GM18867 (cell line): ENCODE results near the gene TEX14.
"Not testable (repeated sequence)": the region's sequence is repeated elsewhere in the genome, so short reads cannot be mapped to it uniquely, and the experiment has no call there.

ENCODE experiments used
- ATAC-seq: cut with Tn5 transposase; IDR thresholded peaks from one replicate; pipeline ENCODE4 v1.9.1; 2021; ENCODE audit warnings: mild to moderate bottlenecking, moderate library complexity; ENCODE audit not compliant: unreplicated experiment

Gene TEX14

GRCh38 chr17:58692239-58693055 is 602 bp upstream of the TEX14 start, which contains the start of gene RAD51C:
TSS of gene RAD51C (plus strand) at chr17:58692602. CDS start at chr17:58692644, 42 bp downstream.
- ATAC-seq, result peak; percentile 97

DNA sequence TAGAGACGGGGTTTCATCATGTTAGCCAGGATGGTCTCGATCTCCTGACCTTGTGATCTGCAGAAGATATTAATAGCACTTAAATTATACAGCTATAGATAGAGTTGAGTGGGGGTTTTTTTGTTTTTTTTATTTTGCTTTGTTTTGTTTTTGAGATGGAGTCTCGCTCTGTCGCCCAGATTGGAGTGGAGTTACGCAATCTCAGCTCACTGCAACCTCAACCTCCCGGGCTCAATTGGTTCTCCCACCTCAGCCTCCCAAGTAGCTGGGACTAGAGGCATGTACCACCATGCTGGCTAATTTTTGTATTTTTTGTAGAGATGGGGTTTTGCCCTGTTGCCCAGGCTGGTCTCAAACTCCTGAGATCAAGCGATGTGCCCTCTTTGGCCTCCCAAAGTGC is 1.8 kb downstream of the TEX14 start:
- not testable (repeated sequence) for ATAC-seq

- ATAC-seq, result no peak
Measured at GRCh38 chr17:58688521-58688920, 3.3 kb downstream of the TEX14 start.

- ATAC-seq, result no peak
Measured at GRCh38 chr17:58686980-58687379, 4.9 kb downstream of the TEX14 start.

- not testable (repeated sequence) for ATAC-seq
Measured at GRCh38 chr17:58684462-58684861, 7.4 kb downstream of the TEX14 start.

DNA sequence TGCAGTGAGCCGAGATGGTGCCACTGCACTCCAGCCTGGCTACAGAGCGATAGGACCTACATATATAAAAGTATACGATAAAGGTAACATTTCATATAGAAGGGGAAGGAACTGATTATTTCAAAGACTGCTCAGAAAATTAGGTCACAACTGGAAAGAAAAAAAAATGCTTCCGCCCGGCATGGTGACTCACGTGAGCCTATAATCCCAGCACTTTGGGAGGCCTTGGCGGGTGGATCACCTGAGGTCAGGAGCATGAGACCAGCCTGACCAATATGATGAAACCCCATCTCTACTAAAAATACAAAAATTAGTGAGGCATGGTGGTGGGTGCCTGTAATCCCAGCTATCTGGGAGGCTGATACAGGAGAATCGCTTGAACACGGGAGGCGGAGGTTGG is 7.8 kb downstream of the TEX14 start:
- no peak for ATAC-seq

- ATAC-seq, result no peak
Measured at GRCh38 chr17:58680038-58680369, 11.8 kb downstream of the TEX14 start.

- peak; percentile 64 for ATAC-seq
Measured at GRCh38 chr17:58679263-58680037, 12.4 kb downstream of the TEX14 start.

GRCh38 chr17:58678287-58678686 is 13.6 kb downstream of the TEX14 start:
- not testable (repeated sequence) for ATAC-seq

DNA sequence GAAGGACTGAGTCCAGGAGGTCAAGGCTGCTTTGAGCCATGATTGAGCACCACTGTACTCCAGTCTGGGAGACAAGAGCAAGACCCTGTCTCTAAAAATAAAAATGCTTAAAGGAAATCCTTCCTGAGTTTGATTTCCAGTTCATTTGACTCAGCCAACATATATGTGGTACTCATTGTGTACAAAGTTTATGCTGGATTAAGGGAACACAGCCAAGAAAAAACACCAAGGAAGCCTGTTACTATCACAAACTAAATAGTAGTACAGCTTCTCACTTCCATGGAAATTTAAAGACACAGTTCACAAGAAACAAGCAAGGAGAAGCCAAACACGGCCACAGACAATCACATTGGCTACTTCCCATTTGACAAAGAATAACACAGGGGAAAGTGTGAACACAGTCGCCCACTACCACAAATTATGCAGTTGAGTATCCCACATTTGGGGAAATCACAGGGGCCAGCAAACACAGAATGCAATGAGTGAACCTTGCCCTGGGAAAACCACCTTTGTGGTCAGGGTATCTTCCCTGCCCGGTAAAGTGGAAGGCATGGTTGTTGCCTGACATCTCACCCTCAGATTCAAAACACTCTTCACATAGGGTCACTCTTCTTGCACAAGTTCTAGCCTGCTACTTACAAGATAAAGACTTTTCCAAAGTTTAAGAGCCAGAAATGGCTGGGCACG is 14.5 kb downstream of the TEX14 start:
- no peak for ATAC-seq

GRCh38 chr17:58671969-58672368 is 19.9 kb downstream of the TEX14 start:
- ATAC-seq, result no peak

DNA sequence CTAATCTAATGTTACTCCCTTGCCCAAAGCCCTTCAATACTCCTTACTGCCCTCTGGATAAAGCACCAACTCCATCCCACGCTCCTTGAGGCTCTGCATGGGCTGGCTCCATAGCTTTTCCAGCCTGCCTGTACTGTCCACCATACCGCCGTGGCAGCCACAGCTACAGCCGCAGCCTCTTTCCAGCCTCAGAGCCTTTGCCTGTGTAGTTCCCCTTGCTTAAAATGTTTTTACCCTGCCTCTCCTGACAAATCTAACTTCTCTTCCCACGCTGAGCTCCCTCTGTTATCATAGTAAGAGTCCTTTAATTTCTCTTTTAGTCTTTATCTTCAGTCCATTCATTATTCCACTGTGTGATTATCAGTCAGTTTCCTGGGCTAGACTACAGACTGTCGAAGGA is 22.0 kb downstream of the TEX14 start:
- no peak for ATAC-seq

DNA sequence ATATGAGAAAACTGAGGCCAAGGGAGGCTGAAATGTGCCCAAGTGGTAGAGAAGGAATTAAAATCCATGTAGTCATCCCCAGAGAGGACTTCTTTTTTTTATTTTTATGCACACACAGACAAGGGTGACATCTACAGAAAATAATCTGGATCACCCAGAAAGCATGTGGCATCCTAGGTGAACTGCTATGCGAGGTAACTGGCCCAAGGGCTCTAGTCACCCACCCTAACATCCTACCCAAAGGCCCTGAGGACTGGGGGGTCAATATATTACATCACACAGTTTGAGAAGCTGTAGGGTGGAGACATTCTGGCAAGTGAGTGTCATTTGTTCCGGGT is 23.3 kb downstream of the TEX14 start:
- ATAC-seq, result no peak

DNA sequence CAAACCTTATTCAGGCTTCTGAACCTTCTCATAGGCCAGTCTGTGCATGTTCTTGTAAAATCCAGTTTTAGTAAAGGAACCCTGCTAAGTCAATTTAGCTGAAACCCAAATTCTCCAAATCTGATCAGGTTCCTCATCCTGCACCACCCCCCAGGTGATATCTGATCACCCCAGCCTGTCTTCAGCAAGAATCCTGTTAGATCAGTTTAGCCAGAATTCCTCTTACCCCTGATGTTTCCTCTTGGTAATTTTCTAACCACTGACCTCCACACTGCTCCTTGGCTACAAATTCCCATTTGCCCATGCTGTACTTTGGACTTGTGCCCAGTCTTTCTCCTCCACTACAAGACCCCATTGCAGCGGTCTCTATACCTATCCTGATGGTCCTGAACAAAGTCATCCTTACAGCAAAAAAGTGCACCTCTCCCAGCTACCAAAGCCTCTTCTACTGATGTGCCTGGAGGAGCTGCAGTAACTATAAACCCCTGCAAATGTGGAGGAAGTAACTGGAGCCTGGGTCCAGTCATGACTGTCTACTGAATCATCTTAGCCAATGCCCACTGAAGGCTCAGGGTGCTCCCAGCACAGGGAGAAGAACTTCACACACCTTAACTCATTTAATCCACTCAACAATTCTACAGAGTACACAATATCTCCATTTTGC is 23.8 kb downstream of the TEX14 start:
- ATAC-seq, result no peak

- no peak for ATAC-seq
Measured at GRCh38 chr17:58666858-58667267, 25.0 kb downstream of the TEX14 start.

- no peak for ATAC-seq
Measured at GRCh38 chr17:58665946-58666857, 25.6 kb downstream of the TEX14 start.

DNA sequence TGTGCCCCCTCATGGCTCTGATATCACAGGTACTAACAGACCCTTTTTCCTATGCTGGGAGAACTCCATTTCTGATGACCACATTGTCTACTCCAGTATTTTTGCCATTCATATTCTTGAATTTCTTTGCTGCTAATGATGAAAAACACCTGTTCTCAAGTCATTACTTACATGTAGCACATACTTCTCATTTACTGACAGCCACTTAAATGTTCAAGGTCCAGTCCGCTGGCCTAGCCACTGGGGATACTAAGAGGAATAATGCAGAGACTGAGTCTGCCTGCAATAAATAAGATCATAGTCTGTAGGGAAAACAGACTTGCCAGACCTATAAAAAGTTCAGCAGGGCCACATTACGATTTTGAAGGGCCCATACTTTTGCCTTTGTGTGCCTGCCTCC is 27.5 kb downstream of the TEX14 start:
- ATAC-seq, result no peak

- ATAC-seq, result no peak
Measured at GRCh38 chr17:58661499-58661898, 30.3 kb downstream of the TEX14 start.

GRCh38 chr17:58660621-58661020 is 31.2 kb downstream of the TEX14 start:
- no peak for ATAC-seq

DNA sequence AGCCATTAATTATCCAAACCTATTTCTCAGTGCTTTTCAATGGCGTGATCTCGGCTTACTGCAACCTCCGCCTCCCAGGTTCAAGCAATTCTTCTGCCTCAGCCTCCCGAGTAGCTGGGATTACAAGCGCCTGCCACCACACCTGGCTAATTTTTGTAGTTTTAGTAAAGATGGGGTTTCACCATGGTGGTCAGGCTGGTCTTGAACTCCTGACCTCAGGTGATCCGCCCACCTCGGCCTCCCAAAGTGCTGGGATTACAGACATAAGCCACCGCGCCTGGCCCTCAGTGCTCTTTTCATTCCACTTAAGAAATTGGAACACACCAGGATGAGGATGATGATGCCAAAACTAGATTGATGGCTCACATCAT is 32.1 kb downstream of the TEX14 start:
- ATAC-seq, result not testable (repeated sequence)
